HCT116 (cell line): ENCODE results near the gene KRT79. TPM values are rescaled to one million over a fixed set of nuclear protein-coding genes. Genes with fewer than 3 reads are reported as not detected.

Source experiments
- ATAC-seq: fragments of 200-7000 bp; cut with Tn5 transposase; 2 replicates; pipeline ENCODE4 v1.9.1; 2020; ENCODE audit warnings: mild to moderate bottlenecking, moderate library complexity
- BruUV-seq: library from RNA; stranded (reverse); fragments of 400-500 nt; replicated peaks from 2 replicates; lab custom pipeline; 2021; lab: Mats Ljungman, UMichigan
- CTCF ChIA-PET: fragments of 300-600 bp; sonication (Branson Sonifier 250); formaldehyde crosslinking; loops from one replicate; lab custom pipeline; 2021; ENCODE audit warnings: antibody characterized with exemption; lab: Charles Lee
- POLR2A ChIA-PET: fragments of 300-600, 350-600 bp; sonication (Branson Sonifier 250); formaldehyde crosslinking; loops from one replicate; lab custom pipeline; 2021; ENCODE audit warnings: antibody characterized with exemption; lab: Charles Lee
- RAD21 ChIA-PET, 2 experiments: fragments of 300-600 bp; sonication (Branson Sonifier 250); formaldehyde crosslinking; loops; one replicate each; lab custom pipeline; 2023; ENCODE audit warnings: low total read pairs in 2 of 2; ENCODE audit not compliant: uncharacterized antibody in 2 of 2, unreplicated experiment in 2 of 2, low non-redundant PET in 1 of 2; lab: Charles Lee
- DNase-seq: peaks from one replicate; pipeline ENCODE4 v3.0.0-alpha.2; 2010; ENCODE audit warnings: low read depth, low spot score
- H2AFZ ChIP-seq: fragments of 200-600 bp; shearing (Covaris generic), sonication (generic); 2 replicates; pipeline ENCODE4 v1.6.1; 2017; ENCODE audit warnings: low read depth, mixed run types, mixed read lengths, antibody characterized with exemption, low read length; ENCODE audit not compliant: poor library complexity, severe bottlenecking
- H3K27ac ChIP-seq: 2 replicates; pipeline ENCODE4 v1.5.1; 2012; ENCODE audit warnings: low read depth, low read length
- H3K27me3 ChIP-seq: fragments of 200-600 bp; sonication (generic); 2 replicates; pipeline ENCODE4 v1.6.1; 2016; ENCODE audit warnings: mixed run types, low read length, mixed read lengths; ENCODE audit not compliant: insufficient read depth
- H3K36me3 ChIP-seq, 2 experiments: fragments of 200-500 bp in 1 of 2; fragments of 200-600 bp in 1 of 2; sonication (Bioruptor generic) in 1 of 2; sonication (generic) in 1 of 2; 2 replicates each; pipeline versions ENCODE4 v1.5.1 to v1.6.1; 2014 to 2016; ENCODE audit warnings: low read length in 2 of 2, inconsistent platforms in 1 of 2, mixed read lengths in 1 of 2, mixed run types in 1 of 2; ENCODE audit not compliant: insufficient read depth in 2 of 2, control insufficient read depth in 1 of 2
- H3K4me1 ChIP-seq, 2 experiments: fragments of 200-600 bp in 1 of 2; sonication (generic) in 1 of 2; 2 replicates each; pipeline versions ENCODE4 v1.5.1 to v1.6.1; 2012 to 2017; ENCODE audit warnings: low read length in 2 of 2, inconsistent platforms in 1 of 2, mild to moderate bottlenecking in 1 of 2, mixed read lengths in 1 of 2, mixed run types in 1 of 2, moderate library complexity in 1 of 2; ENCODE audit not compliant: insufficient read depth in 2 of 2, control insufficient read depth in 1 of 2
- H3K4me2 ChIP-seq: fragments of 200-600 bp; sonication (generic); 2 replicates; pipeline ENCODE4 v1.6.1; 2017; ENCODE audit warnings: mixed run types, low read length, mixed read lengths
- H3K4me3 ChIP-seq, 2 experiments: fragments of 200-600 bp in 1 of 2; sonication (generic) in 1 of 2; replicated peaks in 1 of 2; 2 replicates each; pipeline ENCODE4 v1.5.1; 2011 to 2016; ENCODE audit warnings: low read length in 2 of 2, control low read depth in 1 of 2, low read depth in 1 of 2, mild to moderate bottlenecking in 1 of 2, mixed read lengths in 1 of 2, mixed run types in 1 of 2
- H3K79me2 ChIP-seq: fragments of 200-600 bp; sonication (generic); 2 replicates; pipeline ENCODE4 v1.6.1; 2017; ENCODE audit warnings: mild to moderate bottlenecking, mixed run types, low read length, moderate library complexity, mixed read lengths; ENCODE audit not compliant: insufficient read depth
- H3K9ac ChIP-seq: fragments of 200-600 bp; sonication (generic); 2 replicates; pipeline ENCODE4 v1.6.1; 2016; ENCODE audit warnings: low read length, mixed read lengths
- H3K9me2 ChIP-seq: fragments of 200-600 bp; sonication (generic), shearing (Covaris generic); 2 replicates; pipeline ENCODE4 v1.6.1; 2017; ENCODE audit warnings: mixed run types, mild to moderate bottlenecking, moderate library complexity; ENCODE audit not compliant: insufficient read depth
- H3K9me3 ChIP-seq, 2 experiments: fragments of 200-500 bp in 1 of 2; fragments of 200-600 bp in 1 of 2; sonication (Bioruptor generic) in 1 of 2; sonication (generic) in 1 of 2; 2 replicates each; pipeline ENCODE4 v1.6.1; 2014 to 2017; ENCODE audit warnings: low read length in 2 of 2, mixed read lengths in 2 of 2, inconsistent platforms in 1 of 2, low read depth in 1 of 2, mild to moderate bottlenecking in 1 of 2, mixed run types in 1 of 2, moderate library complexity in 1 of 2; ENCODE audit not compliant: control insufficient read depth in 1 of 2, insufficient read depth in 1 of 2
- H4K20me1 ChIP-seq: fragments of 200-600 bp; sonication (generic), shearing (Covaris generic); 2 replicates; pipeline ENCODE4 v1.6.1; 2017; ENCODE audit warnings: mixed run types, mild to moderate bottlenecking, moderate library complexity; ENCODE audit not compliant: insufficient read depth
- ELF1 ChIP-seq: IDR thresholded peaks from 2 replicates; pipeline ENCODE4 v1.6.1; 2012; ENCODE audit warnings: low read depth, borderline replicate concordance
- POLR2A ChIP-seq: IDR thresholded peaks from 2 replicates; pipeline ENCODE4 v1.7.0; 2011; ENCODE audit warnings: borderline replicate concordance; ENCODE audit not compliant: insufficient read depth, insufficient read length; ENCODE audit errors: extremely low read depth
- SRF ChIP-seq: IDR thresholded peaks from 2 replicates; pipeline ENCODE4 v1.6.1; 2012; ENCODE audit warnings: low read depth
- YY1 ChIP-seq: IDR thresholded peaks from 2 replicates; pipeline ENCODE4 v1.6.1; 2011; ENCODE audit warnings: low read length, low read depth, moderate library complexity, mild to moderate bottlenecking; ENCODE audit not compliant: insufficient replicate concordance; ENCODE audit errors: extremely low read depth
- ZBTB33 ChIP-seq: IDR thresholded peaks from 2 replicates; pipeline ENCODE4 v1.6.1; 2011; ENCODE audit warnings: mild to moderate bottlenecking, low read length, moderate library complexity; ENCODE audit not compliant: insufficient replicate concordance; ENCODE audit errors: extremely low read depth
- ZFX ChIP-seq: fragments of 450-650 bp; IDR thresholded peaks from 2 replicates; pipeline ENCODE4 v1.6.1; 2017
- ZNF274 ChIP-seq: fragments of 200-500 bp; sonication (Bioruptor generic); IDR thresholded peaks from 2 replicates; pipeline ENCODE4 v1.6.1; 2014; ENCODE audit warnings: mild to moderate bottlenecking, low read depth, low read length, inconsistent platforms
- intact Hi-C: fragments of 100-400 bp; cut with micrococcal nuclease; formaldehyde crosslinking; loops from 2 replicates; pipeline ENCODE4 v1.10.0; 2022
- total RNA-seq: library from RNA; stranded (reverse); gene quantifications from one replicate; pipeline ENCODE4 v1.2.1, GENCODE V29; 2021; ENCODE audit not compliant: unreplicated experiment
- TF ChIP-seq, protein P1 (sequence below): IDR thresholded peaks from 2 replicates; pipeline ENCODE4 v1.6.1; 2012

Gene KRT79
- total RNA-seq, 1 experiment from 2014 or later, result not detected

- Histone ChIP-seq H3K9me2 (no peaks in the 10 kb centered on the region), H3K36me3 (no peaks in the 10 kb centered on the region), H3K9ac (peak overlapping the region; percentile 78), H3K79me2 (no peaks in the 10 kb centered on the region), H3K4me1 (peaks cover 66 to 88% of the 10 kb centered on the region in 2 experiments), H2AFZ (peak overlapping the region; percentile 15), H3K4me3 (peak overlapping the region; percentile 43 to 55), H4K20me1 (no peaks in the 10 kb centered on the region), H3K4me2 (peak overlapping the region; percentile 91), H3K27me3 (no peaks in the 10 kb centered on the region), H3K27ac (peak overlapping the region; percentile 81), H3K9me3 (no peaks in the 10 kb centered on the region)
- CTCF ChIA-PET, result interaction anchor here (0.7 to 2.5 kb wide), 8 partner anchors 12 to 848 kb away, joined by 3 to 17 read pairs (median 8); no protein-coding TSS in a partner anchor
- ATAC-seq (peak; percentile 2; the same call in 1 of the 2 replicates), DNase-seq (no peak)
- intact Hi-C loops, result loop anchor here (5.0 kb wide), 4 partner anchors 546 to 726 kb away; no protein-coding TSS in a partner anchor
- RAD21 ChIA-PET, result no interaction called here
- POLR2A ChIA-PET, result interaction anchor here (1.2 to 6.2 kb wide), 2 partner anchors 475 to 725 kb away, joined by 3 to 48 read pairs; no protein-coding TSS in a partner anchor
- TF ChIP-seq ZBTB33 (no peak), ZFX (no peak), YY1 (no peak), POLR2A (no peak), ZNF274 (no peak), ELF1 (no peak), SRF (no peak)
- TF ChIP-seq, protein P1, sequence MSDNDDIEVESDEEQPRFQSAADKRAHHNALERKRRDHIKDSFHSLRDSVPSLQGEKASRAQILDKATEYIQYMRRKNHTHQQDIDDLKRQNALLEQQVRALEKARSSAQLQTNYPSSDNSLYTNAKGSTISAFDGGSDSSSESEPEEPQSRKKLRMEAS, result no peak
- BruUV-seq, result no TSS peak
Measured at GRCh38 chr12:52873513-52873831, 39.4 kb upstream of the KRT79 start.
